Measurements from ENCODE around the gene GSX2.

The GSX2 gene

GRCh38 chr4:54066718-54067129, 33.2 kb upstream of the GSX2 start (continued):
- TF ChIP-seq ZNF362 (tag by site-specific recombination; IDR thresholded peaks at IDR 0.05), result no peak
- no peak for TF ChIP-seq ZNF792 (tag by site-specific recombination; IDR thresholded peaks at IDR 0.05)

DNA sequence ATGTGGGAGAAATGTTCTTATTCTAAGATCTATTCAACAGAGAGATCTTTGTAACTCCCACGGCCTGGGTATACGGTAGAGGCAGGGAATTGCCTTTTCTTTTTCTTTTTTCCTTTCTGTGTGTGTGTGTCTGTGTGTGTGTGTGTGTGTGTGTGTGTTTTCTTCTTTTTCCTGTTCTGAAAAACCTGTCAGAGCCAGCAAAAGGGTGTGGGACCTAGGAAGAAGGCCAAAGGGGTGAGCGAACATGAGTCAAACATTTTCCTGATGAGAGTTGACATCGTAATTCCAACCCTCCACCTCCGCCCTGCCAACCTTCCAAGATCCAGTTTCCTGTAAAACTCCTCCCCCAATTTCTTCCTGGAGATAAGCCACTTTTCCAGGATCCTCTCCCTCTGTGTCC, 32.8 kb upstream of the GSX2 start:
- no peak overlapping the region for H3K27ac ChIP-seq (ENCODE audit: extremely low read depth, low read depth, low read length)
- CTCF ChIA-PET, result interaction anchor here (1.4 to 1.5 kb wide), 2 partner anchors 8 to 158 kb away, joined by 3 read pairs; no protein-coding TSS in a partner anchor
- H3K4me3 ChIP-seq (ENCODE audit: low read depth, low read length), result no peak overlapping the region
- POLR2A ChIA-PET, result interaction anchor here (0.6 to 0.7 kb wide), 3 partner anchors 91 to 1224 kb away, joined by 3 to 4 read pairs (median 4); no protein-coding TSS in a partner anchor
- no peaks in the 10 kb centered on the region for H3K4me1 ChIP-seq (ENCODE audit: control insufficient read depth, insufficient read depth, low read length)
- no peaks in the 10 kb centered on the region for H3K9me3 ChIP-seq (ENCODE audit: control insufficient read depth, insufficient read depth, low read depth, low read length)
- TF ChIP-seq KLF1 (tag by site-specific recombination; IDR thresholded peaks at IDR 0.05), result peak; percentile 63
- TF ChIP-seq ZFHX2 (tag by site-specific recombination; conservative IDR thresholded peaks at IDR 0.05), result peak; percentile 79
- TF ChIP-seq ZSCAN4 (tag by site-specific recombination; IDR thresholded peaks at IDR 0.05), result 0 out of 2 replicates have a peak, but pooled peaks have one; percentile 23
- TF ChIP-seq EGR2 (tag by site-specific recombination; IDR thresholded peaks at IDR 0.05; ENCODE audit: low read depth), result peak; percentile 72
- TF ChIP-seq PRDM10 (tag by site-specific recombination; IDR thresholded peaks at IDR 0.05), result peak; percentile 89
- TF ChIP-seq ZNF169 (tag by site-specific recombination; IDR thresholded peaks at IDR 0.05), result no peak
- no peak for TF ChIP-seq ZNF146 (tag by site-specific recombination; IDR thresholded peaks at IDR 0.05)
- no peaks in the 10 kb centered on the region for H3K36me3 ChIP-seq (ENCODE audit: control insufficient read depth in 2 of 2, insufficient read depth in 1 of 2, low read length in 2 of 2)

DNA sequence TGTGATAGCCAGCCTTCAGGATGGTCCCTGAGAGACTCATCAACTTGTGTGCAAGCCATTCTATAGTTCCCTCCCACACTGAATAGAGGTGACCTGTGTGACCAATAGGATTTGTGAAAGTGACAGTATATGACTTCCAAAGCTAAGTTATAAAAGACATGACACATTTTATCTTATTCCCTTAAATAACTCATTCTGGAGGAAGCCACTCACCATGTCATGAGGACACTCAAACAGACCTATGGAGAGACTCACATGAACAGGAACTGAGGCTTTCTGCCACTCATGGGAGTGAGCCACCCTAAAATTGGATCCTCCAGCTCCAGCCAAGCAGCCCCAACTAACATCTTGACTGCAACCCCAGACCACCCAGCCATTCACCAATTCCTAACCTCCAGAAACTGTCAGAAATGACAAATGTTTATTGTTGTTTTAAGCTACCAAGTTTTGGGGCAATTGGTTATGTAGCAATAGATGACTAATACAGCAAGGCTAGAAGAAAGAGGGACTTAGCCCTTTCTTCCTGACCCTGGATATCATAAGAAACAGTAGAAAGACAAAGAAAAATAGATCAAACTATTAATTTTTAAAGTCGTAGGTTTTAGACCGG, 26.6 kb upstream of the GSX2 start:
- no peaks in the 10 kb centered on the region for H3K4me1 ChIP-seq (ENCODE audit: control insufficient read depth, insufficient read depth, low read length)
- H3K4me3 ChIP-seq (ENCODE audit: low read depth, low read length), result no peak overlapping the region
- TF ChIP-seq WT1 (tag by site-specific recombination; IDR thresholded peaks at IDR 0.05) (no peak), ZNF843 (tag by site-specific recombination; IDR thresholded peaks at IDR 0.05) (no peak), ZNF248 (tag by site-specific recombination; IDR thresholded peaks at IDR 0.05) (no peak)
- no peak overlapping the region for H3K27ac ChIP-seq (ENCODE audit: extremely low read depth, low read depth, low read length)
- CTCF ChIA-PET, result no interaction called here
- no peaks in the 10 kb centered on the region for H3K36me3 ChIP-seq (ENCODE audit: control insufficient read depth in 2 of 2, insufficient read depth in 1 of 2, low read length in 2 of 2)
- H3K9me3 ChIP-seq (ENCODE audit: control insufficient read depth, insufficient read depth, low read depth, low read length), result no peaks in the 10 kb centered on the region
- POLR2A ChIA-PET, result no interaction called here

DNA sequence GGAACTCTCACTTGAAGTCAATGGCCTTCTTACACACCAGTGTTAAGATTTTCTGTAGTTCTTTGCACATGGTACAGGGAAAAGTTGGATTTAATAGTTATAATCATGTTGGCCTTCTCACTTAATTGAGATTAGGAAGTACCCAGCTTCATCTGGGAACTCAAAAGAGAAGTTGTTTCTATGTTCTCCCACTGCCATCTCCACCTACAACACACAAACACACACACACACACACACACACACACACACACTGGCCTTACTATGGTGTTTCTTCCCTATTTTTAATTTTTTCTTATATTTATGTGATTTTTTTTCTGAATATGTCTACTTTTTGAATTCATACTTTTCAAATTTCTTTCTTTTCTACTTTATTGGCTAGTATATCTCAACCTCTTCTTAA, 25.6 kb upstream of the GSX2 start:
- CTCF ChIA-PET, result interaction anchor here (0.7 kb wide), 1 partner anchor 559 kb away, joined by 5 read pairs; no protein-coding TSS in a partner anchor
- H3K27ac ChIP-seq (ENCODE audit: extremely low read depth, low read depth, low read length), result no peak overlapping the region
- POLR2A ChIA-PET, result no interaction called here
- no peak for TF ChIP-seq ZNF140 (tag by site-specific recombination; IDR thresholded peaks at IDR 0.05)
- TF ChIP-seq SCRT1 (tag by site-specific recombination; IDR thresholded peaks at IDR 0.05; ENCODE audit: borderline replicate concordance), result no peak
- no peak for TF ChIP-seq ZBTB21 (tag by site-specific recombination; IDR thresholded peaks at IDR 0.05)
- TF ChIP-seq, protein P1, sequence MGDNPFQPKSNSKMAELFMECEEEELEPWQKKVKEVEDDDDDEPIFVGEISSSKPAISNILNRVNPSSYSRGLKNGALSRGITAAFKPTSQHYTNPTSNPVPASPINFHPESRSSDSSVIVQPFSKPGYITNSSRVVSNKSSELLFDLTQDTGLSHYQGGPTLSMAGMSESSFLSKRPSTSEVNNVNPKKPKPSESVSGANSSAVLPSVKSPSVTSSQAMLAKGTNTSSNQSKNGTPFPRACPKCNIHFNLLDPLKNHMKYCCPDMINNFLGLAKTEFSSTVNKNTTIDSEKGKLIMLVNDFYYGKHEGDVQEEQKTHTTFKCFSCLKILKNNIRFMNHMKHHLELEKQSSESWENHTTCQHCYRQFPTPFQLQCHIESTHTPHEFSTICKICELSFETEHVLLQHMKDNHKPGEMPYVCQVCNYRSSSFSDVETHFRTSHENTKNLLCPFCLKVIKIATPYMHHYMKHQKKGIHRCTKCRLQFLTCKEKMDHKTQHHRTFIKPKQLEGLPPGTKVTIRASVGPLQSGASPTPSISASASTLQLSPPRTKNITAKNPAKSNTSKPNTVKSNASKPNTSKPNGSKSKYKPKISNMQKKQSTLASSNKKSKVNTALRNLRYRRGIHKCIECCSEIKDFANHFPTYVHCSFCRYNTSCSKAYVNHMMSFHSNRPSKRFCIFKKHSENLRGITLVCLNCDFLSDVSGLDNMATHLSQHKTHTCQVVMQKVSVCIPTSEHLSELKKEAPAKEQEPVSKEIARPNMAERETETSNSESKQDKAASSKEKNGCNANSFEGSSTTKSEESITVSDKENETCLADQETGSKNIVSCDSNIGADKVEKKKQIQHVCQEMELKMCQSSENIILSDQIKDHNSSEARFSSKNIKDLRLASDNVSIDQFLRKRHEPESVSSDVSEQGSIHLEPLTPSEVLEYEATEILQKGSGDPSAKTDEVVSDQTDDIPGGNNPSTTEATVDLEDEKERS (tag by site-specific recombination; IDR thresholded peaks at IDR 0.05), result no peak
- no peak for TF ChIP-seq ZNF561 (tag by site-specific recombination; IDR thresholded peaks at IDR 0.05; ENCODE audit: borderline replicate concordance)
- no peak for TF ChIP-seq ZNF48 (tag by site-specific recombination; IDR thresholded peaks at IDR 0.05)
- TF ChIP-seq MZF1 (tag by site-specific recombination; IDR thresholded peaks at IDR 0.05; ENCODE audit: borderline replicate concordance), result no peak
- no peak for TF ChIP-seq ZNF843 (tag by site-specific recombination; IDR thresholded peaks at IDR 0.05)
- no peak for TF ChIP-seq YY1 (tag by site-specific recombination; IDR thresholded peaks at IDR 0.05)

More for the DNA sequence above, 25.6 kb upstream of the GSX2 start:
- H3K4me1 ChIP-seq (ENCODE audit: control insufficient read depth, insufficient read depth, low read length), result no peaks in the 10 kb centered on the region
- H3K9me3 ChIP-seq (ENCODE audit: control insufficient read depth, insufficient read depth, low read depth, low read length), result no peaks in the 10 kb centered on the region
- H3K36me3 ChIP-seq (ENCODE audit: control insufficient read depth in 2 of 2, insufficient read depth in 1 of 2, low read length in 2 of 2), result no peaks in the 10 kb centered on the region
- no peak overlapping the region for H3K4me3 ChIP-seq (ENCODE audit: low read depth, low read length)

Measured in HEK293 (cell line).